KBM-7 (cell line): ENCODE data around the gene KLF18.
"Not testable (repeated sequence)": the region's sequence is repeated elsewhere in the genome, so short reads cannot be mapped to it uniquely, and the experiment has no call there.

Source experiments
- DNase-seq: peaks from one replicate; pipeline ENCODE4 v3.0.0-alpha.2; 2015
- in situ Hi-C: fragments of 300-500 bp; cut with MboI; formaldehyde crosslinking; loops from 2 replicates; pipeline ENCODE4 v1.14.3; 2020; ENCODE audit warnings: low sequenced_read_pairs, low pct_unique_long_range_greater_than_20kb, mixed read lengths

Gene KLF18

GRCh38 chr1:44129616-44130500, 11.6 kb downstream of the KLF18 start:
- no peak for DNase-seq
- in situ Hi-C loops: no loop called here

GRCh38 chr1:44120398-44120949, 21.0 kb downstream of the KLF18 start:
- no peak for DNase-seq
- in situ Hi-C loops: no loop called here

GRCh38 chr1:44119525-44119924, 21.9 kb downstream of the KLF18 start:
- no peak for DNase-seq
- in situ Hi-C loops: no loop called here

GRCh38 chr1:44118682-44119081, 22.7 kb downstream of the KLF18 start, which contains the start of gene KLF17:
KLF17 (plus strand) TSS chr1:44118821; CDS start chr1:44118908, 87 bp downstream.
- no peak for DNase-seq
- in situ Hi-C loops: no loop called here

GRCh38 chr1:44117272-44117671, 24.2 kb downstream of the KLF18 start:
- in situ Hi-C loops, DNase-seq: not testable (repeated sequence)

- no peak for DNase-seq
- in situ Hi-C loops: no loop called here
These were observed 27.3 kb downstream of the KLF18 start for GRCh38 chr1:44114098-44114497.

GRCh38 chr1:44113095-44113609, 28.3 kb downstream of the KLF18 start:
- DNase-seq: no peak
- in situ Hi-C loops: no loop called here

- DNase-seq: no peak
- in situ Hi-C loops: no loop called here
These were observed 28.9 kb downstream of the KLF18 start for GRCh38 chr1:44112486-44112885.

- in situ Hi-C loops: no loop called here
- DNase-seq: no peak
These were observed 29.6 kb downstream of the KLF18 start for GRCh38 chr1:44111861-44112260.

GRCh38 chr1:44110916-44111315, 30.5 kb downstream of the KLF18 start:
- no peak for DNase-seq
- in situ Hi-C loops: no loop called here

GRCh38 chr1:44108971-44109370, 32.5 kb downstream of the KLF18 start:
- in situ Hi-C loops: no loop called here
- no peak for DNase-seq

- DNase-seq: no peak
- in situ Hi-C loops: no loop called here
These were observed 33.2 kb downstream of the KLF18 start for GRCh38 chr1:44108241-44108640.

GRCh38 chr1:44105810-44106209, 35.6 kb downstream of the KLF18 start:
- in situ Hi-C loops: no loop called here
- DNase-seq: no peak

- in situ Hi-C loops: no loop called here
- DNase-seq: no peak
These were observed 37.9 kb downstream of the KLF18 start for GRCh38 chr1:44103270-44104131.

GRCh38 chr1:44101328-44101727, 40.1 kb downstream of the KLF18 start:
- DNase-seq: no peak
- in situ Hi-C loops: no loop called here

GRCh38 chr1:44100183-44100868, 41.1 kb downstream of the KLF18 start:
- in situ Hi-C loops: no loop called here
- no peak for DNase-seq

GRCh38 chr1:44094047-44094446, 47.4 kb downstream of the KLF18 start:
- in situ Hi-C loops: no loop called here
- no peak for DNase-seq

- DNase-seq: no peak
- in situ Hi-C loops: no loop called here
These were observed 50.8 kb downstream of the KLF18 start for GRCh38 chr1:44090429-44091252.
